H9 (cell line): ENCODE data around the gene TTC23L. TPM values are rescaled to one million over a fixed set of nuclear protein-coding genes. Genes with fewer than 3 reads are reported as not detected.

ENCODE experiments used
- DNase-seq: peaks from one replicate; pipeline ENCODE4 v3.0.0-alpha.2; 2017
- H2AFZ ChIP-seq: one replicate; pipeline ENCODE4 v1.6.1; 2013; ENCODE audit warnings: mild to moderate bottlenecking, low read length, control low read depth, moderate library complexity
- H2AK5ac ChIP-seq: 2 replicates; pipeline ENCODE4 v1.6.1; 2013; ENCODE audit warnings: low read length, control low read depth, mixed read lengths; ENCODE audit not compliant: insufficient read length
- H2BK120ac ChIP-seq: one replicate; pipeline ENCODE4 v1.6.1; 2013; ENCODE audit warnings: low read depth, mild to moderate bottlenecking, low read length, control low read depth, inconsistent platforms; ENCODE audit not compliant: poor library complexity, severe bottlenecking
- H2BK12ac ChIP-seq: 2 replicates; pipeline ENCODE4 v1.6.1; 2013; ENCODE audit warnings: low read length, control low read depth, mixed read lengths, low read depth; ENCODE audit not compliant: insufficient read length
- H2BK15ac ChIP-seq: 2 replicates; pipeline ENCODE4 v1.6.1; 2013; ENCODE audit warnings: low read depth, low read length, control low read depth
- H2BK20ac ChIP-seq: one replicate; pipeline ENCODE4 v1.6.1; 2013; ENCODE audit warnings: low read depth, mild to moderate bottlenecking, low read length, control low read depth, inconsistent platforms; ENCODE audit not compliant: poor library complexity, severe bottlenecking
- H2BK5ac ChIP-seq: 2 replicates; pipeline ENCODE4 v1.6.1; 2013; ENCODE audit warnings: low read length, control low read depth, mixed read lengths; ENCODE audit not compliant: insufficient read length
- H3K14ac ChIP-seq: 2 replicates; pipeline ENCODE4 v1.6.1; 2013; ENCODE audit warnings: low read length, control low read depth; ENCODE audit not compliant: insufficient read depth
- H3K18ac ChIP-seq: 2 replicates; pipeline ENCODE4 v1.6.1; 2013; ENCODE audit warnings: low read depth, mild to moderate bottlenecking, mixed read lengths, low read length, control low read depth; ENCODE audit not compliant: insufficient read length
- H3K23ac ChIP-seq: 2 replicates; pipeline ENCODE4 v1.6.1; 2013; ENCODE audit warnings: low read length, control low read depth, mixed read lengths, low read depth; ENCODE audit not compliant: insufficient read length
- H3K23me2 ChIP-seq: 2 replicates; pipeline ENCODE4 v1.6.1; 2013; ENCODE audit warnings: low read depth, mild to moderate bottlenecking, mixed read lengths, low read length, control low read depth; ENCODE audit not compliant: insufficient read length, poor library complexity, severe bottlenecking
- H3K27ac ChIP-seq: 2 replicates; pipeline ENCODE4 v1.5.1; 2013; ENCODE audit warnings: low read length, control low read depth, mixed read lengths, low read depth; ENCODE audit not compliant: insufficient read length
- H3K27me3 ChIP-seq: 2 replicates; pipeline ENCODE4 v1.6.1; 2013; ENCODE audit warnings: low read length, control low read depth, inconsistent platforms; ENCODE audit not compliant: insufficient read depth
- H3K4ac ChIP-seq: 2 replicates; pipeline ENCODE4 v1.6.1; 2013; ENCODE audit warnings: low read depth, mild to moderate bottlenecking, control low read depth, inconsistent platforms, low read length, moderate library complexity
- H3K4me1 ChIP-seq: 2 replicates; pipeline ENCODE4 v1.6.1; 2013; ENCODE audit warnings: low read length, control low read depth, inconsistent platforms; ENCODE audit not compliant: insufficient read depth
- H3K4me2 ChIP-seq: 2 replicates; pipeline ENCODE4 v1.6.1; 2013; ENCODE audit warnings: low read length, control low read depth, mixed read lengths; ENCODE audit not compliant: insufficient read length, insufficient read depth
- H3K56ac ChIP-seq: 2 replicates; pipeline ENCODE4 v1.6.1; 2013; ENCODE audit warnings: low read depth, mild to moderate bottlenecking, mixed read lengths, low read length, control low read depth; ENCODE audit not compliant: insufficient read length
- H3K79me1 ChIP-seq: 2 replicates; pipeline ENCODE4 v1.6.1; 2013; ENCODE audit warnings: low read depth, mild to moderate bottlenecking, moderate library complexity, low read length, control low read depth, inconsistent platforms; ENCODE audit not compliant: insufficient read depth, poor library complexity, severe bottlenecking
- H3K79me2 ChIP-seq: 2 replicates; pipeline ENCODE4 v1.6.1; 2013; ENCODE audit warnings: low read length, control low read depth, inconsistent platforms; ENCODE audit not compliant: insufficient read depth
- H3K9ac ChIP-seq: 2 replicates; pipeline ENCODE4 v1.6.1; 2013; ENCODE audit warnings: low read length, control low read depth, mixed read lengths; ENCODE audit not compliant: insufficient read length; ENCODE audit errors: extremely low read depth
- H3K9me3 ChIP-seq: one replicate; pipeline ENCODE4 v1.6.1; 2013; ENCODE audit warnings: low read depth, low read length, inconsistent platforms; ENCODE audit not compliant: control insufficient read depth
- H3T11ph ChIP-seq: one replicate; pipeline ENCODE4 v1.6.1; 2013; ENCODE audit warnings: mild to moderate bottlenecking, low read length, control low read depth, inconsistent platforms
- H4K20me1 ChIP-seq: one replicate; pipeline ENCODE4 v1.6.1; 2013; ENCODE audit not compliant: control insufficient read depth, insufficient read length, insufficient read depth
- H4K5ac ChIP-seq: 2 replicates; pipeline ENCODE4 v1.6.1; 2013; ENCODE audit warnings: low read depth, mild to moderate bottlenecking, mixed read lengths, low read length, control low read depth; ENCODE audit not compliant: insufficient read length
- H4K8ac ChIP-seq: replicated peaks from 2 replicates; pipeline ENCODE4 v1.6.1; 2013; ENCODE audit warnings: low read length, control low read depth, mixed read lengths, low read depth; ENCODE audit not compliant: insufficient read length
- H4K91ac ChIP-seq: 2 replicates; pipeline ENCODE4 v1.6.1; 2013; ENCODE audit warnings: low read depth, mild to moderate bottlenecking, moderate library complexity, mixed read lengths, low read length, control low read depth; ENCODE audit not compliant: insufficient read length
- H3K27ac Mint-ChIP-seq, 3 experiments: 2 replicates in 2 of 3; 3 replicates in 1 of 3; pipeline ENCODE4 v1.8.0; 2020 to 2021; ENCODE audit warnings: mixed read lengths in 3 of 3, mild to moderate bottlenecking in 1 of 3, moderate library complexity in 1 of 3
- H3K27me3 Mint-ChIP-seq: 2 replicates; pipeline ENCODE4 v1.8.0; 2021; ENCODE audit warnings: low read depth, mild to moderate bottlenecking, moderate library complexity, mixed read lengths
- H3K36me3 Mint-ChIP-seq, 3 experiments: 2 replicates in 2 of 3; 3 replicates in 1 of 3; pipeline ENCODE4 v1.8.0; 2020 to 2021; ENCODE audit warnings: low read depth in 3 of 3, mixed read lengths in 3 of 3; ENCODE audit not compliant: insufficient read depth in 1 of 3
- H3K4me1 Mint-ChIP-seq, 2 experiments: 2 replicates each; pipeline ENCODE4 v1.8.0; 2020; ENCODE audit warnings: mixed read lengths in 2 of 2
- H3K4me3 Mint-ChIP-seq, 2 experiments: 2 replicates in 1 of 2; 3 replicates in 1 of 2; pipeline ENCODE4 v1.8.0; 2020 to 2021; ENCODE audit warnings: mild to moderate bottlenecking in 2 of 2, mixed read lengths in 2 of 2, moderate library complexity in 1 of 2
- H3K9me3 Mint-ChIP-seq, 2 experiments: 2 replicates in 1 of 2; 3 replicates in 1 of 2; pipeline ENCODE4 v1.8.0; 2020; ENCODE audit warnings: mild to moderate bottlenecking in 2 of 2, mixed read lengths in 2 of 2, moderate library complexity in 1 of 2
- WGBS: extraction: QIAGEN DNeasy Blood & Tissue Kit; methylation state at CpG from one replicate; pipeline ENCODE4 v1.1.7; 2013; ENCODE audit warnings: missing lambda C conversion rate, low lambda C conversion rate, mixed read lengths; ENCODE audit not compliant: insufficient read length; ENCODE audit errors: extremely low coverage; 5-methylcytosine and 5-hydroxymethylcytosine counted together
- total RNA-seq: library from RNA; stranded (reverse); gene quantifications from 2 replicates; pipeline ENCODE4 v1.2.1, GENCODE V29; 2021
- TF ChIP-seq, protein P1 (sequence below): fragments of 200-600 bp; sonication (generic); conservative IDR thresholded peaks from 3 replicates; pipeline ENCODE4 v1.8.0; 2021; ENCODE audit warnings: antibody characterized with exemption, mild to moderate bottlenecking

The TTC23L gene
- total RNA-seq, 1 experiment from 2014 or later: 0.96 TPM

DNA sequence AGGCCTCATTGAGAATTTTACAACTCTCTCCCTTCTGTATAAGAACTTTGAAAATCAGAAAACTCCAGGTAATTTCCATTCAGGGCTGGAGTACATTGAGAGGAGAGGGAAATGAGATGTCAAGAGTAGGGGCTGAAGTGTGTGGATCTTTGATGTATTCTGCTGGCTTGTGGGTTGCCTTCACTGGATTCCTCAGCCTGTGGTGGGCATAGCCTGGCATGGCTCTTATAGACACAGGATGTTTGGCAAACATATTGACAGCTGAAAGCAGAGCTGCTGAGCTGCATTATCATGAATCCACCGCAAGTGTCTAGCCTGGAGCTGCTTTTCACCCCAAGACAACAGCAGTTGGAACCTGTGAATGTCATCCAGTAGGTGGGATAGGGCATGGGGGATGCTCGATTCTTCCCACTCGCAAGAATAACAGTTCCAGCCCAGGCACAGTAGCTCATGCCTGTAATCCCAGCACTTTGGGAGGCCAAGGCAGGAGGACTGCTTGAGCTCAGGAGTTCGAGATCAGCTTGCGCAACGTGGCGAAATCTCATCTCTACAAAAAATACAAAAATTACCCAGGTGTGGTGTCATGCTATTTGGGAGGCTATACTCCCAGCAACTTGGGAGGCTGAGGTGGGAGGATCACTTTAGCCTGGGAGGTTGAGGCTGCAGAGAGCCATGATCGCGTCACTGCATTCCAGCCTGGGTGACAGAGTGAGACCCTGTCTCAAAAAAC, 36.0 kb upstream of the TTC23L start:
- no peak overlapping the region for H3K23ac ChIP-seq
- H3K36me3 Mint-ChIP-seq: peaks cover 45 to 84% (median 59%) of the 10 kb centered on the region in 3 experiments; a peak in 6 of 7 replicates

More for the DNA sequence above, 36.0 kb upstream of the TTC23L start:
- H3K9ac ChIP-seq: no peak overlapping the region
- no peak overlapping the region for H2AFZ ChIP-seq
- H3K9me3 Mint-ChIP-seq: no peaks in the 10 kb centered on the region
- no peak overlapping the region for H2BK15ac ChIP-seq
- no peaks in the 10 kb centered on the region for H3K79me1 ChIP-seq
- no peaks in the 10 kb centered on the region for H3K23me2 ChIP-seq
- H4K91ac ChIP-seq: no peak overlapping the region
- H2AK5ac ChIP-seq: no peak overlapping the region
- no peak for DNase-seq
- H3K79me2 ChIP-seq: no peaks in the 10 kb centered on the region
- no peak overlapping the region for H2BK20ac ChIP-seq
- no peak overlapping the region for H3K18ac ChIP-seq
- no peak overlapping the region for H3K4me2 ChIP-seq
- no peak overlapping the region for H3K4me3 Mint-ChIP-seq
- H2BK120ac ChIP-seq: no peak overlapping the region
- H4K5ac ChIP-seq: no peak overlapping the region
- H4K20me1 ChIP-seq: no peaks in the 10 kb centered on the region
- TF ChIP-seq, protein P1, sequence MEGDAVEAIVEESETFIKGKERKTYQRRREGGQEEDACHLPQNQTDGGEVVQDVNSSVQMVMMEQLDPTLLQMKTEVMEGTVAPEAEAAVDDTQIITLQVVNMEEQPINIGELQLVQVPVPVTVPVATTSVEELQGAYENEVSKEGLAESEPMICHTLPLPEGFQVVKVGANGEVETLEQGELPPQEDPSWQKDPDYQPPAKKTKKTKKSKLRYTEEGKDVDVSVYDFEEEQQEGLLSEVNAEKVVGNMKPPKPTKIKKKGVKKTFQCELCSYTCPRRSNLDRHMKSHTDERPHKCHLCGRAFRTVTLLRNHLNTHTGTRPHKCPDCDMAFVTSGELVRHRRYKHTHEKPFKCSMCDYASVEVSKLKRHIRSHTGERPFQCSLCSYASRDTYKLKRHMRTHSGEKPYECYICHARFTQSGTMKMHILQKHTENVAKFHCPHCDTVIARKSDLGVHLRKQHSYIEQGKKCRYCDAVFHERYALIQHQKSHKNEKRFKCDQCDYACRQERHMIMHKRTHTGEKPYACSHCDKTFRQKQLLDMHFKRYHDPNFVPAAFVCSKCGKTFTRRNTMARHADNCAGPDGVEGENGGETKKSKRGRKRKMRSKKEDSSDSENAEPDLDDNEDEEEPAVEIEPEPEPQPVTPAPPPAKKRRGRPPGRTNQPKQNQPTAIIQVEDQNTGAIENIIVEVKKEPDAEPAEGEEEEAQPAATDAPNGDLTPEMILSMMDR: no peak
- no peak overlapping the region for H2BK12ac ChIP-seq
- no CpG with 5 or more reads among the region's 9 CpGs for WGBS
- no peak overlapping the region for H3K4ac ChIP-seq
- no peak overlapping the region for H3K14ac ChIP-seq
- H3K56ac ChIP-seq: no peak overlapping the region
- no peak overlapping the region for H3K27ac ChIP-seq
- no peaks in the 10 kb centered on the region for H3K27me3 ChIP-seq
- H3K4me1 ChIP-seq: peaks cover 11% of the 10 kb centered on the region; the same call in 1 of the 2 replicates
- H3K27ac Mint-ChIP-seq: no peak overlapping the region; a peak in 1 of 7 replicates
- H4K8ac ChIP-seq: no peak overlapping the region
- no peaks in the 10 kb centered on the region for H3K27me3 Mint-ChIP-seq
- no peaks in the 10 kb centered on the region for H3K9me3 ChIP-seq
- no peak overlapping the region for H2BK5ac ChIP-seq
- no peak overlapping the region for H3T11ph ChIP-seq
- peaks cover 17 to 19% of the 10 kb centered on the region in 2 experiments for H3K4me1 Mint-ChIP-seq
